ENCODE data around the gene XPR1. TPM values are rescaled to one million over a fixed set of nuclear protein-coding genes. Genes with fewer than 3 reads are reported as not detected.
"Not testable (repeated sequence)": the region's sequence is repeated elsewhere in the genome, so short reads cannot be mapped to it uniquely, and the experiment has no call there.

The XPR1 gene
- total and polyA plus RNA-seq, 2 donors (not counting 1 experiment from before 2014, with no cell fraction given) = 2.8 to 22.3 TPM

DNA sequence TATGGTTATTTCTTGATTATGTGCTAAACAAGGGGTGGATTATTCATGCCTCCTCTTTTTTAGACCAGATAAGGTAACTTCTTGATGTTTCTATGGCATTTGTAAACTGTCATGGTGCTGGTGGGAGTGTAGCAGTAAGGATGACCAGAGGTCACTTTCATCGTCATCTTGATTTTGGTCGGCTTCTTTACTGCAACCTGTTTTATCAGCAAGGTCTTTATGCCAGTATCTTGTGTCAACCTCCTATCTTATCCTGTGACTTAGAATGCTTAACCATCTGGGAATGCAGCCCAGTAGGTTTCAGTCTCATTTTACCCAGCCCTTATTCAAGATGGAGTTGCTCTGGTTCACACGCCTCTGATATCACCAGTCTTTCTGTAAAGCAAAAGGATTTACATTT is 95.9 kb downstream of the XPR1 start:
- H4K20me1 ChIP-seq (ENCODE audit: control insufficient read depth, insufficient read depth, low read length, poor library complexity, severe bottlenecking); H3K4me1 Mint-ChIP-seq; H3K27ac ChIP-seq (ENCODE audit: low read length in 2 of 2); H3K4me1 ChIP-seq (ENCODE audit: control insufficient read depth in 2 of 2, insufficient read depth in 2 of 2, low read length in 2 of 2); H3K79me2 ChIP-seq (ENCODE audit: control insufficient read depth, insufficient read depth, low read length); H3K4me2 ChIP-seq (replicated peaks; ENCODE audit: low read depth, low read length, poor library complexity, severe bottlenecking); CTCF ChIA-PET; H3K27ac Mint-ChIP-seq; H3K27me3 Mint-ChIP-seq; H2AFZ ChIP-seq (ENCODE audit: insufficient read depth, low read depth, low read length, poor library complexity, severe bottlenecking); POLR2A ChIA-PET; intact Hi-C loops (cut with micrococcal nuclease); H3K4me3 Mint-ChIP-seq; DNase-seq; H3K36me3 ChIP-seq (replicated peaks in 1 of 2; ENCODE audit: control extremely low read depth in 1 of 2, control insufficient read depth in 1 of 2, extremely low read depth in 1 of 2, insufficient read depth in 2 of 2, low read length in 1 of 2); H3K4me3 ChIP-seq (ENCODE audit: control extremely low read depth in 1 of 5, extremely low read depth in 1 of 5, insufficient read depth in 1 of 5, low read depth in 2 of 5, low read length in 4 of 5); H3K27me3 ChIP-seq (replicated peaks in 1 of 4; ENCODE audit: control extremely low read depth in 1 of 4, control insufficient read depth in 3 of 4, insufficient read depth in 4 of 4, low read length in 3 of 4); H3K9ac ChIP-seq (ENCODE audit: low read length); ATAC-seq (ENCODE audit: low read depth): not testable (repeated sequence)
- peaks cover 8 to 30% (median 26%) of the 10 kb centered on the region in 3 donors for H3K9me3 ChIP-seq (ENCODE audit: control extremely low read depth in 1 of 3, control insufficient read depth in 2 of 3, insufficient read depth in 1 of 3, low read length in 2 of 3)
- 96% methylated on average over 2 of the region's 3 CpGs for WGBS (ENCODE audit: insufficient coverage)
- peaks cover 16% of the 10 kb centered on the region for H3K9me3 Mint-ChIP-seq (ENCODE audit: insufficient read depth)

DNA sequence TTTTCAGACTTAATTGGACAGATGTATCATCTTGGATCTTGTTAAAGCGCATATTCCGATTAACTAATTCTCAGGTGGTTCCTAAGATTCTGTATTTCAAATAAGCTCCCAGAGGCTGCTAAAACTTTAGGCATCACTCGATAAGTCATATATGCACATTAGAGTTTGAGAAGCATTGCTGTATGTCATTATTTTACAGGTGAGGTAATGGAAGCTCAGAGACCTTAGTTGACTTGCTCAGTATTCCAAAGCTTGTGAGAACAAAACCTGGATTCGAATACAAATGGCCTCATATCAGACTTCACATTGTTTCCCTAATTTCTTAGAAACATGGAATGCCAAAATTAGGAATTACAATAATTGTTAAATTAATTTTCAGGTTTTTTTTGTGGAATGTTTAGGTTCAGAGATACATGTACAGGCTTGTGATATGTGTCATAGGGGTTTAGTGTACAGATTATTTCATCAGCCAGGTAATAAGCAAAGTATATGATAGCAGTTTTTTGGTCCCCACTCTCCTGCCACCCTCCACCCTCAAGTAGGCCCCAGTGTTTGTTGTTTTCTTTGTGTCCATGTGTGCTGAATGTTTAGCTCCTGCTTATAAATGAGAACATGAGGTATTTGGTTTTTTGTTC is 96.8 kb downstream of the XPR1 start:
- H3K9me3 Mint-ChIP-seq (ENCODE audit: insufficient read depth) = peaks cover 21% of the 10 kb centered on the region
- POLR2A ChIA-PET = no interaction called here
- no peak overlapping the region for H3K27ac Mint-ChIP-seq

More for the DNA sequence above, 96.8 kb downstream of the XPR1 start:
- no peaks in the 10 kb centered on the region for H3K4me1 Mint-ChIP-seq
- H3K9ac ChIP-seq (ENCODE audit: low read length) = no peak overlapping the region
- H3K27me3 Mint-ChIP-seq = no peaks in the 10 kb centered on the region
- no peak overlapping the region for H3K4me2 ChIP-seq (replicated peaks; ENCODE audit: low read depth, low read length, poor library complexity, severe bottlenecking)
- H3K36me3 ChIP-seq (replicated peaks in 1 of 2; ENCODE audit: control extremely low read depth in 1 of 2, control insufficient read depth in 1 of 2, extremely low read depth in 1 of 2, insufficient read depth in 2 of 2, low read length in 1 of 2) = peaks cover 0 to 2% of the 10 kb centered on the region in 2 experiments
- H3K27ac ChIP-seq (ENCODE audit: low read length in 2 of 2) = no peak overlapping the region
- H3K4me1 ChIP-seq (ENCODE audit: control insufficient read depth in 2 of 2, insufficient read depth in 2 of 2, low read length in 2 of 2) = no peaks in the 10 kb centered on the region
- TF ChIP-seq, protein P1, sequence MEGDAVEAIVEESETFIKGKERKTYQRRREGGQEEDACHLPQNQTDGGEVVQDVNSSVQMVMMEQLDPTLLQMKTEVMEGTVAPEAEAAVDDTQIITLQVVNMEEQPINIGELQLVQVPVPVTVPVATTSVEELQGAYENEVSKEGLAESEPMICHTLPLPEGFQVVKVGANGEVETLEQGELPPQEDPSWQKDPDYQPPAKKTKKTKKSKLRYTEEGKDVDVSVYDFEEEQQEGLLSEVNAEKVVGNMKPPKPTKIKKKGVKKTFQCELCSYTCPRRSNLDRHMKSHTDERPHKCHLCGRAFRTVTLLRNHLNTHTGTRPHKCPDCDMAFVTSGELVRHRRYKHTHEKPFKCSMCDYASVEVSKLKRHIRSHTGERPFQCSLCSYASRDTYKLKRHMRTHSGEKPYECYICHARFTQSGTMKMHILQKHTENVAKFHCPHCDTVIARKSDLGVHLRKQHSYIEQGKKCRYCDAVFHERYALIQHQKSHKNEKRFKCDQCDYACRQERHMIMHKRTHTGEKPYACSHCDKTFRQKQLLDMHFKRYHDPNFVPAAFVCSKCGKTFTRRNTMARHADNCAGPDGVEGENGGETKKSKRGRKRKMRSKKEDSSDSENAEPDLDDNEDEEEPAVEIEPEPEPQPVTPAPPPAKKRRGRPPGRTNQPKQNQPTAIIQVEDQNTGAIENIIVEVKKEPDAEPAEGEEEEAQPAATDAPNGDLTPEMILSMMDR (IDR thresholded peaks at IDR 0.05) = no peak
- TF ChIP-seq EZH2 (IDR thresholded peaks at IDR 0.05; ENCODE audit: borderline replicate concordance, insufficient read depth, low read depth, low read length, poor library complexity, severe bottlenecking) = no peak
- CTCF ChIA-PET = no interaction called here
- no peak overlapping the region for H3K4me3 ChIP-seq (ENCODE audit: control extremely low read depth in 1 of 5, extremely low read depth in 1 of 5, insufficient read depth in 1 of 5, low read depth in 2 of 5, low read length in 4 of 5)
- peaks cover 4% of the 10 kb centered on the region for H3K79me2 ChIP-seq (ENCODE audit: control insufficient read depth, insufficient read depth, low read length)
- no peaks in the 10 kb centered on the region for H3K27me3 ChIP-seq (replicated peaks in 1 of 4; ENCODE audit: control extremely low read depth in 1 of 4, control insufficient read depth in 3 of 4, insufficient read depth in 4 of 4, low read length in 3 of 4)
- ATAC-seq (ENCODE audit: low read depth) (no peak), DNase-seq (no peak)
- no peak overlapping the region for H3K4me3 Mint-ChIP-seq
- intact Hi-C loops (cut with micrococcal nuclease) = no loop called here
- peaks cover 8 to 37% (median 34%) of the 10 kb centered on the region in 3 donors for H3K9me3 ChIP-seq (ENCODE audit: control extremely low read depth in 1 of 3, control insufficient read depth in 2 of 3, insufficient read depth in 1 of 3, low read length in 2 of 3)
- WGBS (ENCODE audit: insufficient coverage) = 83% methylated on average over 2 of the region's 4 CpGs
- no peak overlapping the region for H2AFZ ChIP-seq (ENCODE audit: insufficient read depth, low read depth, low read length, poor library complexity, severe bottlenecking)
- no peaks in the 10 kb centered on the region for H4K20me1 ChIP-seq (ENCODE audit: control insufficient read depth, insufficient read depth, low read length, poor library complexity, severe bottlenecking)

Data from B cell (primary cell).